GM21723 (cell line): ENCODE results near the gene AMACR.

ENCODE experiments used
- ATAC-seq: cut with Tn5 transposase; IDR thresholded peaks from one replicate; pipeline ENCODE4 v1.9.1; 2021; ENCODE audit warnings: mild to moderate bottlenecking, moderate library complexity; ENCODE audit not compliant: unreplicated experiment

AMACR gene

GRCh38 chr5:34008802-34009201 lies 952 bp upstream of the AMACR start:
- ATAC-seq: no peak

- no peak for ATAC-seq
Measured at GRCh38 chr5:34007201-34007620, 639 bp downstream of the AMACR start.

- no peak for ATAC-seq
Measured at GRCh38 chr5:34005681-34006080, 2.2 kb downstream of the AMACR start.

GRCh38 chr5:34005211-34005610 lies 2.6 kb downstream of the AMACR start:
- ATAC-seq: no peak

GRCh38 chr5:34003941-34004340 lies 3.9 kb downstream of the AMACR start:
- no peak for ATAC-seq

DNA sequence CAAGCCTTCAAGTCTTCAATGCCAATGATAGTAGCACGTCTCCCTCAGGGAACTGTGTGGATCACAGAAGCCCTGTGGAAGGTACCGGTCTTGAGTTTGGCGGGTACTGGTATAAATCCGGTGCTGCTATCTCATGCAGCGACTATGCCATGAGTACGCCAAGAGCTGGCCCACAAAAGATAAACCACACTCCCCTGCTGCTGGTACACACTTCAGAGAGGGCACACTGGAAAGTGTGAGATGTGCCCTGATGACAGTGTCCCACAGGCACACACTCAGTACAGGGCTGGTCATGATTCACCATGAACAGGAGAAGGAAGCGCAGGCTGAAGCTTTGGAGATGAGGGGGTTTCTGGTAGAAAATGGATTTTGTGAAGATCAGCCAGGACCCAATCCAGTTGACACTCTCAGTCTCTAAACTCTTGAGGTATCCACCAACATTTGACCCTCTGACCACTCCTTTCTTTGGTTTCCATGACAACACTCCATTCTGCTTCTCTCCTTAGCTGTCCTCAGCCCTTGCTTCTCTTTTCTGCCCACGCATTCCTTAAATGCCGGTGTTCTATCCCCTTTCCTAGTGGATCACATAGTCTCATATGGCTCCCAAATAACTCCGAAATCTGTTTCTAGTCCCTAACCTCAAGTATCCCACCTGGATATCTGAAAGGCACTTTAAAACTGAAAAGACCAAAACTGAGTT lies 5.1 kb downstream of the AMACR start:
- no peak for ATAC-seq

DNA sequence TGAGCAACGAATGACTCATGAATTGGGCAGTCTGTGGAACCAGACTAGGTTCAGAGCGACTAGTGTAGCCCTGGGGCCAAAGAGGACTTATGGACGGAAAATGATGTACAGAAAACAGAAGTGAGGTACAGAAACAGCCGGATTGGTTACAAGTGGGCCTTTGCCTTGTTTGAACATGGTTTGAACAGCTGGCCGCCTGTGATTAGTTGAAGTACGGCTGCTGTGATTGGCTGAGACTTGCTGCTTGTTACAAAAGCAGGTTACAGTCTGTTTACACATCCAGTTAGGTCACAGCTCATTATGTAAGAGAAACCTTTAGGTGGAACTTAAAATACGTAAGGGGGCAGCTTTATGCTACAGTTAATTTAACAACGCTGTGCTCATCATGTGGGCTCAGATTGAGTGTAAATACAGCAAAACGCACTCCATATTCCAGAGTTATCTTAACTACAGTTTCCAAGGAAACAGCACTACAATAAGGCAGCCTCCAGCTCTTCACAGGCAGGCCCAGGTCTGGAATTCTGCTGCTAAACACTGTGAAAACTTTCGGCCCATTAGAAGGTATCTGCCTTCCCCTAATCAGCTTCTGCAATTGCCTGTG lies 6.5 kb downstream of the AMACR start:
- no peak for ATAC-seq

DNA sequence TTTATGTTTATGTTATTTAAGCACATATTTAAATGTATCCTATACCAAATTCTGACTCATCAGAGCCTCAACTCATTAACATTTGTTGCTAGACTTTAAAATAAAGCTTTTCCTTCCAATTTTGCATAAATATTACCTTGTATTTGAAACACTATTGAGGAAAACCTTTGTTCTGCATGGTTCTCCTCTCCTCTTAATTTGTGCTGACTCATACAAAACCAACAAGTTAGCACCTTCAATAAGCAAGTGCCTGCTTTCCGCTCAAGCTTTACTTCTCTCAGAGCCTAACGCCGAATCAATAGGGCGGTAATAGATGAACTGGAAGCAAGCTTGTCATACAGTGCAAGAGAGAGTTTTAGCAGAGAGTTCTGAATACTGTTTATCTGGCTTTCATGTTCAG lies 7.9 kb downstream of the AMACR start:
- ATAC-seq: no peak

DNA sequence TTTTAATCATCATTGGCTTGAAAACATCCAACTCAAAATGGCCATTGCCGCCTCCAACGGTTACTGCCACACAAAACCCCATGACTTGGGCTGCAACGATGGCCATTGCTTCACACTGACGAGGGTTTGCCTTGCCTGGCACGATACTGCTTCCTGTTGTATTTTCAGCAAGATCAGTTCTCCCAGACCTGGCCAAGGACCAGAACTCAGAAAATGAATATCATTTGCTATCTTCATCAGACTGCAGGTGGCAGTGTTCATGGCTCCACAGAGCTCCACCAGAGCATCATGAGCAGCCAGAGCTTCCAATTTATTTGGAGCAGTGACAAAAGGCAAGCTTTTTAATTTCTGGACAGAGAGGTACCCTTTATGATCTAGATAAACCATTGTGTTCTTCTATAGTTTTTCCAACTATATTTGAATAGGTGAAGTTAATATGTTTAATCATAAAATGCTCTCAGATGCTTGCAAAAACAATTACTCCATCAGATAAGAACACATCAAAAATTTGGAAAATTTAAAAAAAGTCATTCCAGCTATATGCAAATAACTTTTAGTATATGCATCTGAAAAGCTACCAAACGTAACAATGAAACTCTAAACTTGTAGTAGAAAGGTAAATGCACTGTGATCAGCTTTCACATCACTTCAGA lies 10.4 kb downstream of the AMACR start:
- ATAC-seq: peak; percentile 77

GRCh38 chr5:33995865-33996264 lies 12.0 kb downstream of the AMACR start:
- ATAC-seq: no peak

DNA sequence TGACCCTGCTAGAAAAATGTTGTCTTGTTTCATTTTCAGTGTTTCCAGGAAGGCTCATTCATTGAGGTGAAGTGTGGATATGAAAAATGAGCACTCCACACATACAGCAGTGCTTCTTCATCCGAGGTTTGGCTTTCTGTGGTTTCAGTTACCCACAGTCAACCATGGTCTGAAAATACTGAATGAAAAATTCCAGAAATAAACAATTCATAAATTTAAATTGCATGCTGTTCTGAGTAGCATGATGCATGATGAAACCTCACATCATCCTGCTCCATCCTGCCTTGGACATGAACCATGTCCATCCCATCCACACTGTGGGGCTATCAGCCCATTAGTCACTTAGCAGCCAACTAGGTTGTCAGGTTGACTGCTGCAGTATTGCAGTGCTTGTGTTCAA lies 13.0 kb downstream of the AMACR start:
- ATAC-seq: no peak

- no peak for ATAC-seq
Measured at GRCh38 chr5:33992864-33993263, 15.0 kb downstream of the AMACR start.

GRCh38 chr5:33985447-33985846 lies 22.4 kb downstream of the AMACR start:
- no peak for ATAC-seq

- ATAC-seq: no peak
Measured at GRCh38 chr5:33984671-33985124, 23.2 kb downstream of the AMACR start, which contains the start of gene SLC45A2. Gene SLC45A2, minus strand, starts transcription at chr5:33984693. Its CDS starts 110 bp downstream, at chr5:33984583.

GRCh38 chr5:33984178-33984577 lies 23.7 kb downstream of the AMACR start:
- no peak for ATAC-seq

DNA sequence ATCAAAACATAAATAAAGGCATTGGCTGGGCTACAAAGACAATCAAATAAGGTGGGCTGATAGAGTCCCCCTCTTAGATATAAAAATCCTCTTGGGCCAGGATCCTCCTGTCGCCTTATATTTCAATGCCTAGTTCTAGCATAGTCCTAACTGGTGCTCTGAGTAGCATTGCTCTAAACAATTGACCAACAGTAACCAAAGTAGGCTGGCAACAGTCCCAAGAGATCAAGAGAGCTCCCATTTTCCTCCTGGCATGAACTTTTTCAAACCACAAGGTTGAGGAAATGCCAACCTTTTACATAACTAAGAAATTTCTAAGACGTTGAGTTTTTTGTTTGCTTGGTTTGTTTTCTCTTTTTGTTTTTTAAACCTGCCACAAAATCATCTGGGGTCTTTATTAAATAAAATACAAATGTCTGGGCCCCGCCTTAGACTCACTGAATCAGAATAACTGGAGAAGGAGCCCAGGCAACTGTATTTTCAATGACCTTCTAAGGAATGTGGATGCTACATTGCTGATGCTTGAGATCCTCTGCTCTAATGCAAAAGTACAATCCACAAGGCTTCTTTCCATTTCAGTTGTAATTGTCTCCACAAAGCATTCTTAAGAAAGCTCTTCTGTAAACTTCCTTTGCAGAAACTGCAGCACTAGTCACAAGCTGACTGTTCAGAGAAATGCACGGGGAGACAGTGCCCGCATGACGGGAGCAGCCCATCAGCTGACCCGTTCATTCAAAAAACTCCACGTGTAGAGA lies 26.3 kb downstream of the AMACR start:
- no peak for ATAC-seq

- no peak for ATAC-seq
Measured at GRCh38 chr5:33980030-33980429, 27.8 kb downstream of the AMACR start.

DNA sequence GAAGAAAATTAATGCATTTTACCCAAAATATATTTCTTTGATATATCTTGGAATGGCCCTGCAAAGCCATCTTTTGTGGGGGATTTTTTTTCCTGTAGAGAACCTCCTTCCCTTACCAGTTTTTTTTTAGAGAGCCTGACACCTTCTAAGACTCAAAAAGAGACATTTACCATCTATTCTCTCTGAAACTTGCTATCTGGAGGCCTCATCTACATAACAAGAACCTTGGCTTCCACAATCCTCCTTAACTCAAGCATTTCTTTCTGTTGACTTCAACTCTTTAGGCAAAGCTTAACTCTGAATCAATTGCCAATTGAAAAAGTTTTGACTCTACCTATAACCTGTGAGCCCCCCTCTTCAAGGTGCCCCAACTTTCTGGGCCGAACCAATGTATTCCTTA lies 29.5 kb downstream of the AMACR start:
- no peak for ATAC-seq

- ATAC-seq: no peak
Measured at GRCh38 chr5:33976307-33976706, 31.5 kb downstream of the AMACR start.

GRCh38 chr5:33975852-33976251 lies 32.0 kb downstream of the AMACR start:
- ATAC-seq: no peak

GRCh38 chr5:33973271-33973670 lies 34.6 kb downstream of the AMACR start:
- peak; percentile 67 for ATAC-seq
